CD4-positive, CD25-positive, alpha-beta regulatory T cell (primary cell): Measurements from ENCODE around the gene UBE2L3. TPM values are rescaled to one million over a fixed set of nuclear protein-coding genes. Genes with fewer than 3 reads are reported as not detected.
"Not testable (repeated sequence)": the region's sequence is repeated elsewhere in the genome, so short reads cannot be mapped to it uniquely, and the experiment has no call there.

ENCODE experiments used
- ATAC-seq, 2 donors: fragments of 150-1000 bp; cut with Tn5 transposase; one replicate each; pipeline ENCODE4 v1.10.0; 2021; ENCODE audit warnings: low read depth in 2 of 2, moderate number of reproducible peaks in 2 of 2, moderate library complexity in 1 of 2
- DNase-seq, 3 donors: peaks; one replicate each; pipeline versions ENCODE4 v3.0.0 to v3.0.0-alpha.2; 2012 to 2022; ENCODE audit warnings: mixed read lengths in 1 of 3
- H3K27ac ChIP-seq: one replicate; pipeline ENCODE4 v1.7.0; 2013; ENCODE audit warnings: mild to moderate bottlenecking, low read length; ENCODE audit not compliant: insufficient read depth, poor library complexity, severe bottlenecking
- H3K27me3 ChIP-seq: one replicate; pipeline ENCODE4 v1.7.0; 2013; ENCODE audit warnings: low read length; ENCODE audit not compliant: control insufficient read depth, insufficient read depth
- H3K36me3 ChIP-seq: one replicate; pipeline ENCODE4 v1.7.0; 2013; ENCODE audit warnings: mild to moderate bottlenecking, low read length, moderate library complexity; ENCODE audit not compliant: control insufficient read depth, insufficient read depth
- H3K4me1 ChIP-seq: 2 replicates; pipeline ENCODE4 v1.7.0; 2013; ENCODE audit warnings: mild to moderate bottlenecking, low read length; ENCODE audit not compliant: insufficient read depth, control insufficient read depth, poor library complexity, severe bottlenecking
- H3K4me3 ChIP-seq: one replicate; pipeline ENCODE4 v1.7.0; 2013; ENCODE audit warnings: low read depth, mild to moderate bottlenecking, low read length, moderate library complexity
- H3K9me3 ChIP-seq, 2 experiments: 1 replicate in 1 of 2; 2 replicates in 1 of 2; pipeline ENCODE4 v1.7.0; 2013; ENCODE audit warnings: low read length in 2 of 2, mild to moderate bottlenecking in 1 of 2, moderate library complexity in 1 of 2; ENCODE audit not compliant: control insufficient read depth in 2 of 2
- H3K27ac Mint-ChIP-seq, 3 donors: one replicate each; pipeline ENCODE4 v1.8.0; 2020 to 2022; ENCODE audit warnings: mild to moderate bottlenecking in 3 of 3, mixed read lengths in 3 of 3, moderate library complexity in 2 of 3
- H3K27me3 Mint-ChIP-seq: one replicate; pipeline ENCODE4 v1.8.0; 2022; ENCODE audit warnings: mild to moderate bottlenecking, mixed read lengths
- H3K36me3 Mint-ChIP-seq: one replicate; pipeline ENCODE4 v1.8.0; 2020; ENCODE audit warnings: mixed read lengths
- H3K4me1 Mint-ChIP-seq, 4 donors: one replicate each; pipeline ENCODE4 v1.8.0; 2020 to 2022; ENCODE audit warnings: mixed read lengths in 4 of 4, mild to moderate bottlenecking in 1 of 4
- H3K4me3 Mint-ChIP-seq, 4 donors: one replicate each; pipeline ENCODE4 v1.8.0; 2020 to 2022; ENCODE audit warnings: mild to moderate bottlenecking in 4 of 4, mixed read lengths in 4 of 4, moderate library complexity in 3 of 4
- H3K9me3 Mint-ChIP-seq, 7 donors: one replicate each; pipeline ENCODE4 v1.8.0; 2020 to 2022; ENCODE audit warnings: mixed read lengths in 7 of 7, mild to moderate bottlenecking in 3 of 7, moderate library complexity in 2 of 7
- polyA plus RNA-seq, 4 donors: library from polyadenylated mRNA; unstranded; fragments of 300-500 nt; fragmentation: Illumina TruSeq; gene quantifications; one replicate each; pipeline ENCODE4 v1.2.3, GENCODE V29; 2021
- total RNA-seq: library from RNA; stranded (reverse); gene quantifications from one replicate; pipeline ENCODE4 v1.2.3, GENCODE V29; 2022

Gene UBE2L3
- total and polyA plus RNA-seq, 5 donors from 2014 or later = 33.7 to 124 (median 104) TPM

DNA sequence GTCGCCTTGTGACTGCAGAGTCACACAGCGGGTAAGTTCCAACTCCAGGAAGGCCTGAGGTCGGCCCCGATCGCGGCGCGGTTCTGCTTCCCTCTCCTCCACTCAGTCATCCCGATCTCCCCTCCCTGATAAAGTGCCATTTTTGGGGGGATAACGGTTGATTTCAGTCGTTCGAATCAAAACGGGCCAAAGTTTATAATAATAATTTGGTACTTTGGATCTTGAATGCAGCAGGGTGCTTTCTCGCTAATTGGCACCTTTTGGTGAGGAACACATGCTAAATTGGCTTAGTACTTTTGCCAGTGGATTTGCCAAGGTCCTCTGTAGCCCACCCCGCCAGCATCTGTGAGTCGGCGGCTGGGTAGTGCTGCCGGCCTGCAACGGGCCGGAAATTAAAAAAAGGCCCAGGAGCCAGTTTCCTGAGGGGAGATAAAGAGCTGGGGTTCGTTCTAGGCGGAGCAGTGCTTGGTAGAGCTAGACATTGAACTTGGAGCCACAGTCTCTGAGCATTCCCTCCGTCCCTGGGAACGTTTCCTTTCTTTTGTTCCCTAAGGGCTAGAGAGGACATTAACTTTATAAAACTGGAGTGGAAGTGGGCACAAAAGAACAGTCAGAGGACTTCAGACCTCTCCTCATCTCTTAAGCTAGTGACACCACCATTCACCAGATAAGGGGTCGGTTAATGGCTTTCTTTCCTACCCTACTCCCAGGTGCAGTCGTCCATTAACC lies 997 bp downstream of the UBE2L3 start:
- Mint-ChIP-seq H3K36me3 (peaks cover 7% of the 10 kb centered on the region), H3K4me1 (peaks cover 38 to 54% (median 44%) of the 10 kb centered on the region in 4 donors), H3K27me3 (peaks cover 5% of the 10 kb centered on the region), H3K9me3 (peaks cover 0 to 2% (median 0%) of the 10 kb centered on the region in 7 donors), H3K4me3 (peak overlapping the region; percentile 91 to 97 (median 92)), H3K27ac (peak overlapping the region; percentile 77 to 93 (median 90))
- Histone ChIP-seq H3K4me1 (peaks cover 46% of the 10 kb centered on the region), H3K9me3 (no peaks in the 10 kb centered on the region), H3K27ac (peak overlapping the region; percentile 81), H3K36me3 (peaks cover 8% of the 10 kb centered on the region), H3K4me3 (peak overlapping the region; percentile 86), H3K27me3 (no peaks in the 10 kb centered on the region)
- DNase-seq (peak in 1 of 3 donors; percentile 50), ATAC-seq (peak; percentile 3 to 20)

DNA sequence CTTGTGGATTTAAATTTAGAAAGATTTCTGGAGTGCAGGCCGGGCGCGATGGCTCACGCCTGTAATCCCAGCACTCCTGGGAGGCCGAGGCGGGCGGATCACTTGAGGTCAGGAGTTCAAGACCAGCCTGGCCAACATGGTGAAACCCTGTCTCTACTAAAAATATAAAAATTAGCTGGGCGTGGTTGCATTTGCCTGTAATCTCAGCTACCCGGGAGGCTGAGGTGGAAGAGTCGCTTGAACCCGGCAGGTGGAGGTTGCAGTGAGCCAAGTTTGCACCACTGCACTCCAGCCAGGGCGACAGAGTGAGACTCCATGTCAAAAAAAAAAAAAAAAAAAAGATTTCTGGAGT lies 1.5 kb downstream of the UBE2L3 start:
- peak overlapping the region; percentile 86 for H3K4me3 ChIP-seq
- not testable (repeated sequence) for H3K27me3 Mint-ChIP-seq, H3K9me3 Mint-ChIP-seq, H3K36me3 ChIP-seq, ATAC-seq, DNase-seq, H3K27me3 ChIP-seq, H3K36me3 Mint-ChIP-seq, H3K9me3 ChIP-seq
- H3K4me1 ChIP-seq = peaks cover 52% of the 10 kb centered on the region
- peak overlapping the region; percentile 26 to 93 (median 84) for H3K27ac Mint-ChIP-seq
- peak overlapping the region; percentile 91 to 97 (median 92) for H3K4me3 Mint-ChIP-seq
- peak overlapping the region; percentile 81 for H3K27ac ChIP-seq
- peaks cover 39 to 60% (median 45%) of the 10 kb centered on the region in 4 donors for H3K4me1 Mint-ChIP-seq

DNA sequence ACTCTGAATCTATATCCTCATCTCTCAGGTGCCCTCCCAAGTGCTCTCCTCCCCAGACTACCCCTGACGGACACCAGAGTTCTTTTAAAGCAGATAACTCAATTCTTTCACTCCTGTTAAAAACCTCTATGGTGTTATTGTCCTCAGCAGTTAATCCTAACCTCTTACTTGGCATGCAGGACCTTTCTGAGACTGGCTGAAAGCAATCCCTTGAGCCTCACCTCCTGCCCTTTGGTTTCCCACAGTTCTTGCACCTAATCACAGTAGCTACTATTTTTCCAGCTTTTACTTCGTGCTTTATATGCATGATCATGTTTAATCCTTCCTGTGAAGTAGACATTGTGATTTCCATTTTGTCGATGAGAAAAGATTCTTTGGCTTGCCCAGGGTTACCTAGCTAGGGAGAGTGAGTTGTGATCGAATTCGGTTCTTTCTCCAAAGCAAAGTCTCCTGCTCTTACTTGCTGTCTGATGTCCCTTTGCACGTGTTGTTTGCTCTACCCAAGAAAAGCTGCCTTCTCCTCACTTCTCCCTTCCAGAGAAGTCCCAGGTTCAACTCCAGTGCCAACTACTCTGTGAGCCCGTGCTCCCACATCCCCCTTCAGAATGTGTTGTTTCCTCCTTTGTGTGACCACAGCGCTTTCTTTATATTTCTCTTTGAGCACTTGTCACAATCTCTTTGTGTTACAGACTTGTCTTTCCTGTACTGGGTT lies 2.1 kb downstream of the UBE2L3 start:
- Mint-ChIP-seq H3K27me3 (peaks cover 5% of the 10 kb centered on the region), H3K4me1 (peaks cover 44 to 65% (median 51%) of the 10 kb centered on the region in 4 donors), H3K36me3 (peaks cover 7% of the 10 kb centered on the region), H3K27ac (peak overlapping the region; percentile 56 to 84 (median 84)), H3K4me3 (peak overlapping the region; percentile 91 to 97 (median 92)), H3K9me3 (peaks cover 0 to 2% (median 0%) of the 10 kb centered on the region in 7 donors)
- Histone ChIP-seq H3K4me1 (peaks cover 55% of the 10 kb centered on the region), H3K4me3 (peak overlapping the region; percentile 63), H3K9me3 (no peaks in the 10 kb centered on the region), H3K27ac (peak overlapping the region; percentile 44), H3K27me3 (no peaks in the 10 kb centered on the region), H3K36me3 (peaks cover 8% of the 10 kb centered on the region)
- no peak for ATAC-seq
- DNase-seq = no peak

DNA sequence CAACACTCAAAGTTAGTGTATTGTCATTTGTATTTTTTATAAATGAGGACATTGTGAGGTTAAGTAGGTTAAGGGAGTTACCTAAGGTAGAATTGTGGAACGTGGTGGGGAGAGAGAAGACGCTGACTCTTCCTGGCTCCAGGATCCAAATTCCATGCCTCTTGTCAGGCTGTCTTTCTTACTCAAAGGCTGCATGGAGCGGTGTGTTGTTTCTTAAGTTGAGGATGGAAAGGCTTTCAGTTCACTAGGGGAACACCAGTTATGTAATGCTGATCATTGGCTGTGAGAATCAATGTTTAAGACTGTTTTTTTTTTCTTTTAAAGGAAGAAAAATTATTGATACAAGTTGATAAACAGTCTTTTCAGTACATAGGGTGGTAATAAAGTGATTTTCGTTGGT lies 2.9 kb downstream of the UBE2L3 start:
- Mint-ChIP-seq H3K4me1 (peaks cover 44 to 69% (median 52%) of the 10 kb centered on the region in 4 donors), H3K4me3 (peak overlapping the region; percentile 60 to 97 (median 92)), H3K9me3 (peaks cover 0 to 2% (median 0%) of the 10 kb centered on the region in 7 donors), H3K27me3 (peaks cover 5% of the 10 kb centered on the region), H3K27ac (peak overlapping the region; percentile 8 to 84 (median 65)), H3K36me3 (peaks cover 7% of the 10 kb centered on the region)
- peaks cover 8% of the 10 kb centered on the region for H3K36me3 ChIP-seq
- H3K4me3 ChIP-seq = peak overlapping the region; percentile 63
- H3K27me3 ChIP-seq = no peaks in the 10 kb centered on the region
- ATAC-seq = no peak
- peak overlapping the region; percentile 44 for H3K27ac ChIP-seq
- no peak for DNase-seq
- peaks cover 55% of the 10 kb centered on the region for H3K4me1 ChIP-seq
- H3K9me3 ChIP-seq = no peaks in the 10 kb centered on the region

DNA sequence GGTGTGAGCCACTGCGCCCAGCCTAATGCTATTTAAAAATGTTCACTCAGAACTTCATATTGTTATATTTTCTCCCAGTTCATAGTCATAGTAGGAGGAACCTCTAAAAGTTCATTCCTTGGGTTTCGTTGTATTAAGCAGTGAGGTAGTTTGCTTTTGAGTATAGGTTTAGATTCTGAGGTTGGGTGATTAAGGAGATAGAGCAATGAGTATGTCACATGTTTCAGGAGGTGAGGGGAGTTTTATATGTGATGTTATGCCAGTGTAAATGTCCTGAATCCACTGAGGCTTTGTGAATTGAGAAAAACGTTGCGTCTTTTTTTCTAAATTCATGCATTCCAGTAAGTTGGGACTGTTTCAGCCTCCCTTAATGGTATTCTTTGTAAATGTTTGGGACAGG lies 4.2 kb downstream of the UBE2L3 start:
- no peaks in the 10 kb centered on the region for H3K27me3 ChIP-seq
- DNase-seq (no peak), ATAC-seq (no peak)
- no peak overlapping the region for H3K4me3 ChIP-seq
- Mint-ChIP-seq H3K36me3 (peaks cover 7% of the 10 kb centered on the region), H3K27ac (peak overlapping the region in 2 of 3 donors; percentile 11 to 70), H3K4me1 (peaks cover 44 to 78% (median 59%) of the 10 kb centered on the region in 4 donors), H3K9me3 (peaks cover 0 to 2% (median 0%) of the 10 kb centered on the region in 7 donors), H3K4me3 (peak overlapping the region; percentile 44 to 97 (median 62)), H3K27me3 (peaks cover 3% of the 10 kb centered on the region)
- H3K36me3 ChIP-seq = peaks cover 8% of the 10 kb centered on the region
- H3K27ac ChIP-seq = peak overlapping the region; percentile 44
- no peaks in the 10 kb centered on the region for H3K9me3 ChIP-seq
- peaks cover 58% of the 10 kb centered on the region for H3K4me1 ChIP-seq

DNA sequence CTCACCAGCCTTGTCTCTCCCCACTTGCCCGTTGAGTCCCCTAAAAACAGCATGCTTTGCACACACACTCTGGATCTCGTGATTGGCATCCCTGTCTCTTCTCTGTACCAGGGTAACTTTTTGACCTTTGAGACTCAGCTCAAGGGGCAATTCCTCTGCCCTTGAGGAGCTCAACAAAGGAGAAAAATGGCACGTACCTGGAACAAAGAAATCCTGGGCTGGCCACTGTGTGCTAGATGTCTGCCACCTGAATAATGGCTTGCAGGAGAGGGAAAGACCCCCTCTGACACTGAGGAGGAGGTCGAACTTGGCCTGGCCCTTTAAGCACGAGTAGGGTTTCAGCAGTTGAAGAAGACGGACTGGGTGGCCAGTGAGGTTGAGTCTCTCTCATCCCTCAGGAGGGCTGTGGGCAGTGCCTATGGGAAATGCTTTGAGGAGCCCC lies 5.8 kb downstream of the UBE2L3 start:
- Mint-ChIP-seq H3K27ac (peak overlapping the region in 1 of 3 donors; percentile 36), H3K4me3 (no peak overlapping the region), H3K27me3 (no peaks in the 10 kb centered on the region), H3K4me1 (peaks cover 44 to 88% (median 70%) of the 10 kb centered on the region in 4 donors), H3K9me3 (peaks cover 0 to 2% (median 0%) of the 10 kb centered on the region in 7 donors), H3K36me3 (peaks cover 12% of the 10 kb centered on the region)
- DNase-seq (no peak), ATAC-seq (no peak)
- Histone ChIP-seq H3K27me3 (no peaks in the 10 kb centered on the region), H3K27ac (no peak overlapping the region), H3K4me3 (peak overlapping the region; percentile 15), H3K36me3 (peaks cover 11% of the 10 kb centered on the region), H3K4me1 (peaks cover 65% of the 10 kb centered on the region), H3K9me3 (no peaks in the 10 kb centered on the region)

DNA sequence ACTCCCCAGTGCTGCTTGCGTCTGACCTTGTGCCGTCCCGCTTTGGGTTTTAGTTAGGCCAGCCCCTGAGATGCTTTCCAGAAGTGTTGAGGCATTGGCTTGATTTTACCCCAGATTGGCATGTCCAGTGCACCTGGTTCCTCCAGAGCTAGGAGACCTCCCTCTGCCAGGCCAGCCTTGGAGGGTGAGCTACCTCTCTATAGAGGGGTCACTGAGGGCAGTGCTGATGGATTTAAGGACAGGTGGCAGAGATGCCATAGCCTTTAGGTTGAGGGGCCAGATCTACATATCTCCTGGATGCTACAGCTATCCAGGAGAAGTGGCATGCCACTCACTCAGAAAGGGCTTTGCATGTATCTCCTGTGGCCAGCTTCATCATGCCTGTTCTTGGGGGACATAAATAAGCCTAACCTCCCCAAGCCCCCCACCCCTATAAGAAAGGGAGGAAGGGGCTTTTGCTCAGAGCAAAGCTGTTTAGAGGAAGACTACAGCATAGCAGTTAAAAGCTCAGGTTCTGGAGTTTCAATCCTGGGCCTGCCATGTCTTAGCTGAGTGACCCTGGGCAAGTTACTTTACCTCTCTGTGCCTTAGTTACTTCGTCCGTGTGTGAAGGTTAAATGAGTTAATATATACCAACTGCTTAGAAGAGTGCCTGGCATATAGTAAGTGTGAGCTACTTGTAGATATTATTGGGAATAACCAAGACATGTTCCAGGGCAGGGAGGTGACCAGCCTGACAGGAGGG lies 6.4 kb downstream of the UBE2L3 start:
- H3K4me3 Mint-ChIP-seq = peak overlapping the region in 2 of 4 donors; percentile 61 to 63
- Histone ChIP-seq H3K4me1 (peaks cover 63% of the 10 kb centered on the region), H3K36me3 (peaks cover 11% of the 10 kb centered on the region), H3K9me3 (no peaks in the 10 kb centered on the region), H3K27me3 (no peaks in the 10 kb centered on the region), H3K27ac (peak overlapping the region; percentile 2), H3K4me3 (no peak overlapping the region)
- peak overlapping the region in 2 of 3 donors; percentile 36 to 65 for H3K27ac Mint-ChIP-seq
- H3K9me3 Mint-ChIP-seq = peaks cover 0 to 2% (median 0%) of the 10 kb centered on the region in 7 donors
- H3K36me3 Mint-ChIP-seq = peaks cover 12% of the 10 kb centered on the region
- H3K4me1 Mint-ChIP-seq = peaks cover 42 to 87% (median 68%) of the 10 kb centered on the region in 4 donors
- DNase-seq (no peak), ATAC-seq (no peak)
- no peaks in the 10 kb centered on the region for H3K27me3 Mint-ChIP-seq
